ENCODE data around the gene PLAGL2.
A peak's percentile ranks its signal among the peaks of the same experiment; 100 is the strongest.

- TF ChIP-seq HDAC2 (IDR thresholded peaks at IDR 0.05; ENCODE audit: borderline replicate concordance in 1 of 2, low read depth in 2 of 2, low read length in 2 of 2) (no peak), KDM5A (IDR thresholded peaks at IDR 0.05; ENCODE audit: low read length) (no peak), RNF2 (IDR thresholded peaks at IDR 0.05; ENCODE audit: borderline replicate concordance, low read depth, low read length, missing control alignments, poor library complexity, severe bottlenecking) (no peak), EP300 (IDR thresholded peaks at IDR 0.05; ENCODE audit: borderline replicate concordance in 1 of 2, low read depth in 2 of 2, low read length in 2 of 2) (no peak), SIX5 (IDR thresholded peaks at IDR 0.05; ENCODE audit: low read depth, low read length) (no peak), POLR2AphosphoS5 (IDR thresholded peaks at IDR 0.05; ENCODE audit: low read depth, low read length) (peak; percentile 43), BACH1 (IDR thresholded peaks at IDR 0.05; ENCODE audit: low read length) (no peak), EZH2 (IDR thresholded peaks at IDR 0.05; ENCODE audit: low read depth, low read length, severe bottlenecking) (no peak), CTCF (IDR thresholded peaks at IDR 0.05; ENCODE audit: control extremely low read depth in 1 of 3, insufficient read depth in 1 of 3, low read depth in 1 of 3, low read length in 3 of 3) (no peak), CHD2 (IDR thresholded peaks at IDR 0.05; ENCODE audit: low read length) (peak; percentile 40; the same call in 1 of the 2 replicates), TEAD4 (IDR thresholded peaks at IDR 0.05; ENCODE audit: low read depth, low read length) (no peak), POLR2A (IDR thresholded peaks at IDR 0.05; ENCODE audit: control extremely low read depth in 1 of 2, low read depth in 2 of 2, low read length in 2 of 2) (no peak; a peak in 1 of 3 replicates), MAX (IDR thresholded peaks at IDR 0.05) (peak; percentile 11; the same call in 1 of the 2 replicates)
These were observed 17.6 kb downstream of the PLAGL2 start for GRCh38 chr20:32189691-32190615.

Data from H1 (cell line).